HUES6 (cell line): ENCODE measurements around the gene FITM2.
"Not testable (repeated sequence)": the region's sequence is repeated elsewhere in the genome, so short reads cannot be mapped to it uniquely, and the experiment has no call there.

Source experiments
- H3K27ac ChIP-seq: 2 replicates; pipeline ENCODE4 v1.7.0; 2013; ENCODE audit warnings: low read depth, mild to moderate bottlenecking, low read length, inconsistent platforms
- H3K27me3 ChIP-seq: 2 replicates; pipeline ENCODE4 v1.6.1; 2013; ENCODE audit warnings: low read length; ENCODE audit not compliant: control insufficient read depth, insufficient read depth
- H3K36me3 ChIP-seq: 2 replicates; pipeline ENCODE4 v1.6.1; 2013; ENCODE audit warnings: low read length; ENCODE audit not compliant: control insufficient read depth, insufficient read depth
- H3K4me1 ChIP-seq: 2 replicates; pipeline ENCODE4 v1.6.1; 2013; ENCODE audit warnings: low read length; ENCODE audit not compliant: control insufficient read depth, insufficient read depth
- H3K4me3 ChIP-seq: 2 replicates; pipeline ENCODE4 v1.5.1; 2013; ENCODE audit warnings: low read depth, low read length
- H3K9ac ChIP-seq: one replicate; pipeline ENCODE4 v1.6.1; 2013; ENCODE audit warnings: mild to moderate bottlenecking, low read length
- H3K9me3 ChIP-seq: 2 replicates; pipeline ENCODE4 v1.6.1; 2013; ENCODE audit warnings: low read depth, low read length; ENCODE audit not compliant: control insufficient read depth, insufficient read depth

The FITM2 gene

GRCh38 chr20:44302026-44302669 lies 8.9 kb downstream of the FITM2 start:
- Histone ChIP-seq H3K27me3 (no peaks in the 10 kb centered on the region), H3K27ac (no peak overlapping the region), H3K36me3 (no peaks in the 10 kb centered on the region), H3K9ac (no peak overlapping the region), H3K4me1 (no peaks in the 10 kb centered on the region), H3K9me3 (no peaks in the 10 kb centered on the region), H3K4me3 (no peak overlapping the region)

GRCh38 chr20:44301285-44301684 lies 9.7 kb downstream of the FITM2 start:
- H3K9ac ChIP-seq = no peak overlapping the region
- no peaks in the 10 kb centered on the region for H3K4me1 ChIP-seq
- no peaks in the 10 kb centered on the region for H3K9me3 ChIP-seq
- H3K27ac ChIP-seq = no peak overlapping the region
- H3K4me3 ChIP-seq = no peak overlapping the region
- H3K36me3 ChIP-seq = no peaks in the 10 kb centered on the region
- H3K27me3 ChIP-seq = no peaks in the 10 kb centered on the region

- H3K27me3 ChIP-seq, H3K9ac ChIP-seq, H3K36me3 ChIP-seq, H3K4me1 ChIP-seq, H3K4me3 ChIP-seq, H3K9me3 ChIP-seq, H3K27ac ChIP-seq: not testable (repeated sequence)
Observed at GRCh38 chr20:44299011-44299535, 11.9 kb downstream of the FITM2 start.

DNA sequence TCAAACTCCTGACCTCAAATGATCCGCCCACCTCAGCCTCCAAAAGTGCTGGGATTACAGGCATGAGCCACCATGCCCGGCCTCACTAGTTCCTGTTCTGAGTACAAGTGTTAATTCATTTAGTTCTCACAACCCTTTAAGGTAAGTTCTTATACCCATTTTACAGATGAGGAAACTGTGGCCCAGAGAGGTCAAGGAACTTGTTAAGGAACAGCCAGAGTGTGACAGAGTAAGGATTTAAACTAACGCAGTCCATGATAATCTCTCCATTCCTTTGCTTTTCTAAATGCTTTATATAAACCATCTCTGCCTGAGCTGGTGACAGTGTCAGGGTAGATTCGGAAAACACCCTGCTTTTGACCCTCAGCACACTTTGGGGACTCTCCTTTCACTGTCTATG lies 13.3 kb downstream of the FITM2 start:
- Histone ChIP-seq H3K9me3 (no peaks in the 10 kb centered on the region), H3K27me3 (no peaks in the 10 kb centered on the region), H3K27ac (no peak overlapping the region), H3K4me1 (no peaks in the 10 kb centered on the region), H3K4me3 (no peak overlapping the region), H3K9ac (no peak overlapping the region), H3K36me3 (no peaks in the 10 kb centered on the region)

GRCh38 chr20:44296011-44296410 lies 15.0 kb downstream of the FITM2 start:
- Histone ChIP-seq H3K4me3 (no peak overlapping the region), H3K9ac (no peak overlapping the region), H3K27ac (no peak overlapping the region), H3K36me3 (no peaks in the 10 kb centered on the region), H3K27me3 (no peaks in the 10 kb centered on the region), H3K9me3 (no peaks in the 10 kb centered on the region), H3K4me1 (no peaks in the 10 kb centered on the region)

- no peak overlapping the region for H3K4me3 ChIP-seq
- H3K27me3 ChIP-seq = no peaks in the 10 kb centered on the region
- H3K9me3 ChIP-seq = peaks cover 8% of the 10 kb centered on the region
- no peaks in the 10 kb centered on the region for H3K36me3 ChIP-seq
- no peak overlapping the region for H3K27ac ChIP-seq
- no peak overlapping the region for H3K9ac ChIP-seq
- H3K4me1 ChIP-seq = no peaks in the 10 kb centered on the region
Observed at GRCh38 chr20:44291754-44292153, 19.2 kb downstream of the FITM2 start.

DNA sequence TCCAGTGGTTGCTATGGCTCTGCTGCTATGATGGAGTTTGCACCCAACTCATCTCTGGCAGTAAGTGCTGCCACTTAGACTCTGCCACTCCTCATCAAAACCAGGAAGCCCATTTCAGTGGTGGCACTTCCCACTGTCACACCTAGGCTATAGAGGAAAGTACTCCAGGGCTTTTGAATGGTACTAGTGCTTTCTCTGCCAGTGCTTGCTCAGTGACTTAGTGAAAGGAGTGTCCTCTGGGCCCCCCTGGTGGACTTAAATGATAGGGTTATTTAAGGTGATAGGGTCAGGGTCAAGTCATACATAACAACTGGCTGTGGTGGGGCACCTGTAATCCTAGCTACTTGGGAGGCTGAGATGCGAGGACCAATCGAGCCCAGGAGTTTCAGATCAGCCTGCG lies 22.8 kb downstream of the FITM2 start:
- peaks cover 8% of the 10 kb centered on the region for H3K9me3 ChIP-seq
- H3K4me1 ChIP-seq = no peaks in the 10 kb centered on the region
- H3K36me3 ChIP-seq = no peaks in the 10 kb centered on the region
- H3K4me3 ChIP-seq = no peak overlapping the region
- no peak overlapping the region for H3K27ac ChIP-seq
- H3K27me3 ChIP-seq = no peaks in the 10 kb centered on the region
- H3K9ac ChIP-seq = no peak overlapping the region

GRCh38 chr20:44287272-44288097 lies 23.5 kb downstream of the FITM2 start:
- no peaks in the 10 kb centered on the region for H3K27me3 ChIP-seq
- H3K36me3 ChIP-seq = no peaks in the 10 kb centered on the region
- no peak overlapping the region for H3K27ac ChIP-seq
- no peaks in the 10 kb centered on the region for H3K4me1 ChIP-seq
- H3K9me3 ChIP-seq = peaks cover 8% of the 10 kb centered on the region
- H3K4me3 ChIP-seq = no peak overlapping the region
- no peak overlapping the region for H3K9ac ChIP-seq

DNA sequence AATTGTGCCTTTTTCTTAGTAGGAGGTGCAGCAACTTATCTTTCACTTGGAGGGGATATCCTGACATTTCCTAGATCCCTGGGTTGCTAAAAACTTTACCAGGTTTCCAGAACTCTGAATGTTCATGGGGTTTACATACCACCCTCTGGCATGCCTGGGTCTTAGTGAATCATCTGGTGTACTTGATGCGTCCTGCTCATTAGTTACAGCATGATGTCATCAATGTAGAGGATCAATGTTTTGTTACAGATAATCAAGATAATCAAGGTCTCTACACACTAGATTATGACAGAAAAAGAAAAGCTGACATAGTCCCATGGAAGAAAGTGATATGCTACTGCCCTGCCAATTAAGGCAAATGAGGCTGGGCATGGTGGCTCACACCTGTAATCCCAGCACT lies 27.0 kb downstream of the FITM2 start:
- Histone ChIP-seq H3K4me1 (no peaks in the 10 kb centered on the region), H3K4me3 (no peak overlapping the region), H3K36me3 (no peaks in the 10 kb centered on the region), H3K9ac (no peak overlapping the region), H3K9me3 (peaks cover 8% of the 10 kb centered on the region), H3K27me3 (no peaks in the 10 kb centered on the region; the same call in 1 of the 2 replicates), H3K27ac (no peak overlapping the region)

- no peak overlapping the region for H3K4me3 ChIP-seq
- H3K4me1 ChIP-seq = no peaks in the 10 kb centered on the region
- H3K9me3 ChIP-seq = no peaks in the 10 kb centered on the region
- H3K9ac ChIP-seq = no peak overlapping the region
- H3K27ac ChIP-seq = no peak overlapping the region
- no peaks in the 10 kb centered on the region; the same call in 1 of the 2 replicates for H3K27me3 ChIP-seq
- H3K36me3 ChIP-seq = no peaks in the 10 kb centered on the region
Observed at GRCh38 chr20:44282192-44282591, 28.8 kb downstream of the FITM2 start.

DNA sequence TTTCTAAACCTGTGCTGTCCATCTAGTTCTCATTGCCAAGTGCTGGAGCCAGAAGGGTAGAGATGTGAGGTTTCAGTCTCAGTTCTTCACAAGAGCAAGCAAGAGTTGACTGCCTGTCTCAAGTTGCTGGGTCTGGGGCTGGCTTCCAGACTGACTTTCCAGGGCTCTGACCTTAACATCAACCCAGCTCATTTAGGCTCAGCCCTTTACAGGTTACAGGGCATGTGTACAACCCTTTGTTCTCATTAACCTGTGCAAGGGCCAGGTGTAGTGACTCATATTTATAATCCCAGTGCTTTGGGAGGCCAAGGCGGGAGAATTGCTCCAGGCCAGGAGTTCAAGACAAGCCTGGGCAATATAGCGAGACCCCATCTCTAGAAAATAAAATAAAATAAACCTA lies 30.6 kb downstream of the FITM2 start:
- no peaks in the 10 kb centered on the region for H3K9me3 ChIP-seq

More for the DNA sequence above, 30.6 kb downstream of the FITM2 start:
- no peak overlapping the region for H3K4me3 ChIP-seq
- H3K9ac ChIP-seq = no peak overlapping the region
- no peaks in the 10 kb centered on the region for H3K36me3 ChIP-seq
- H3K27me3 ChIP-seq = no peaks in the 10 kb centered on the region; the same call in 1 of the 2 replicates
- H3K4me1 ChIP-seq = no peaks in the 10 kb centered on the region
- H3K27ac ChIP-seq = no peak overlapping the region
